Activated B cell treated with CpG ODN at 0.5 μM for 24 hours (primary cell): ENCODE results near the gene GABBR2. TPM values are rescaled to one million over a fixed set of nuclear protein-coding genes. Genes with fewer than 3 reads are reported as not detected.

Source experiments
- ATAC-seq: fragments of 200-7000 bp; cut with Tn5 transposase; one replicate; pipeline ENCODE4 v1.10.0; 2021; ENCODE audit warnings: low read depth, mild to moderate bottlenecking, moderate library complexity
- CTCF ChIA-PET: fragments of 350-600 bp; sonication (Branson Sonifier 250); formaldehyde crosslinking; loops from one replicate; lab custom pipeline; 2021; ENCODE audit warnings: antibody characterized with exemption; lab: Charles Lee
- POLR2A ChIA-PET: fragments of 350-600 bp; sonication (Branson Sonifier 250); formaldehyde crosslinking; loops from one replicate; lab custom pipeline; 2021; ENCODE audit warnings: antibody characterized with exemption; lab: Charles Lee
- DNase-seq: peaks from one replicate; pipeline ENCODE4 v3.0.0; 2022
- H3K27ac Mint-ChIP-seq: one replicate; pipeline ENCODE4 v1.8.0; 2020; ENCODE audit warnings: mixed read lengths
- H3K27me3 Mint-ChIP-seq: one replicate; pipeline ENCODE4 v1.8.0; 2021; ENCODE audit warnings: mixed read lengths
- H3K36me3 Mint-ChIP-seq: one replicate; pipeline ENCODE4 v1.8.0; 2021; ENCODE audit warnings: low read depth, mixed read lengths
- H3K4me1 Mint-ChIP-seq: one replicate; pipeline ENCODE4 v1.8.0; 2021; ENCODE audit warnings: mixed read lengths
- H3K4me3 Mint-ChIP-seq: one replicate; pipeline ENCODE4 v1.8.0; 2020; ENCODE audit warnings: mild to moderate bottlenecking, mixed read lengths
- H3K9me3 Mint-ChIP-seq: one replicate; pipeline ENCODE4 v1.8.0; 2020; ENCODE audit warnings: mixed read lengths
- CTCF ChIP-seq: fragments of 200-600 bp; IDR thresholded peaks from one replicate; pipeline ENCODE4 v1.8.0; 2022; ENCODE audit warnings: antibody characterized with exemption, mild to moderate bottlenecking
- intact Hi-C: fragments of 100-400 bp; cut with micrococcal nuclease; formaldehyde crosslinking; loops from one replicate; pipeline ENCODE4 v1.15.1; 2024
- total RNA-seq: library from RNA; stranded (reverse); gene quantifications from 2 replicates; pipeline ENCODE4 v1.2.3, GENCODE V29; 2022

Gene GABBR2
- total RNA-seq, 1 donor from 2014 or later = not detected

GRCh38 chr9:98247831-98248657 lies 460.7 kb downstream of the GABBR2 start:
- H3K4me3 Mint-ChIP-seq = no peak overlapping the region
- no peak overlapping the region for H3K27ac Mint-ChIP-seq
- ATAC-seq = no peak
- CTCF ChIA-PET = no interaction called here
- H3K36me3 Mint-ChIP-seq = no peaks in the 10 kb centered on the region
- POLR2A ChIA-PET = no interaction called here
- no peaks in the 10 kb centered on the region for H3K9me3 Mint-ChIP-seq
- peaks cover 12% of the 10 kb centered on the region for H3K4me1 Mint-ChIP-seq
- TF ChIP-seq CTCF = no peak
- intact Hi-C loops = no loop called here
- no peaks in the 10 kb centered on the region for H3K27me3 Mint-ChIP-seq
- DNase-seq = no peak

GRCh38 chr9:98242426-98242825 lies 466.3 kb downstream of the GABBR2 start:
- H3K4me3 Mint-ChIP-seq = no peak overlapping the region
- TF ChIP-seq CTCF = no peak
- H3K4me1 Mint-ChIP-seq = no peaks in the 10 kb centered on the region
- H3K36me3 Mint-ChIP-seq = peaks cover 3% of the 10 kb centered on the region
- H3K9me3 Mint-ChIP-seq = no peaks in the 10 kb centered on the region
- ChIA-PET CTCF (no interaction called here), POLR2A (interaction anchor here (0.7 to 1.2 kb wide), 2 partner anchors 13 to 21 kb away, joined by 3 to 8 read pairs; partner anchors contain the start of gene TBC1D2)
- no peaks in the 10 kb centered on the region for H3K27me3 Mint-ChIP-seq
- intact Hi-C loops = no loop called here
- ATAC-seq (no peak), DNase-seq (no peak)
- H3K27ac Mint-ChIP-seq = no peak overlapping the region

GRCh38 chr9:98241357-98242300 lies 467.1 kb downstream of the GABBR2 start:
- H3K27ac Mint-ChIP-seq = no peak overlapping the region
- H3K9me3 Mint-ChIP-seq = no peaks in the 10 kb centered on the region
- ChIA-PET POLR2A (interaction anchor here (0.7 to 1.2 kb wide), 2 partner anchors 14 to 21 kb away, joined by 3 to 8 read pairs; partner anchors contain the start of gene TBC1D2), CTCF (interaction anchor here (0.9 kb wide), 1 partner anchor 37 kb away, joined by 4 read pairs; no protein-coding TSS in a partner anchor)
- H3K4me1 Mint-ChIP-seq = no peaks in the 10 kb centered on the region
- intact Hi-C loops = no loop called here
- no peak overlapping the region for H3K4me3 Mint-ChIP-seq
- no peaks in the 10 kb centered on the region for H3K27me3 Mint-ChIP-seq
- TF ChIP-seq CTCF = no peak
- ATAC-seq (no peak), DNase-seq (no peak)
- peaks cover 3% of the 10 kb centered on the region for H3K36me3 Mint-ChIP-seq

GRCh38 chr9:98240475-98240874 lies 468.3 kb downstream of the GABBR2 start:
- Mint-ChIP-seq H3K27ac (no peak overlapping the region), H3K9me3 (no peaks in the 10 kb centered on the region), H3K36me3 (peaks cover 3% of the 10 kb centered on the region), H3K4me3 (no peak overlapping the region), H3K4me1 (no peaks in the 10 kb centered on the region), H3K27me3 (no peaks in the 10 kb centered on the region)
- POLR2A ChIA-PET = no interaction called here
- no peak for DNase-seq
- CTCF ChIA-PET = no interaction called here
- no peak for ATAC-seq
- no peak for TF ChIP-seq CTCF
- intact Hi-C loops = no loop called here

Other genes starting within 250 kb of the GABBR2 start
- gene ANKS6, start 87.6 kb upstream of the GABBR2 start, total RNA-seq = 12.1 and 14.8 TPM in 2 replicates
- gene GALNT12, start 98.7 kb upstream of the GABBR2 start, total RNA-seq = 2.0 and 2.5 TPM in 2 replicates
- gene COL15A1, start 235.0 kb upstream of the GABBR2 start, total RNA-seq = 0.07 and 0.15 TPM in 2 replicates